IMR-90 (cell line): ENCODE measurements around the gene PARD3. TPM values are rescaled to one million over a fixed set of nuclear protein-coding genes. Genes with fewer than 3 reads are reported as not detected.

ENCODE experiments used
- ATAC-seq: fragments of 200-7000 bp; cut with Tn5 transposase; 2 replicates; pipeline ENCODE4 v1.9.1; 2020; ENCODE audit warnings: low read depth, mild to moderate bottlenecking, moderate library complexity
- BruUV-seq: library from RNA; stranded (reverse); fragments of 400-500 nt; replicated peaks from 2 replicates; lab custom pipeline; 2021; lab: Mats Ljungman, UMichigan
- CTCF ChIA-PET: fragments of 300-600 bp; formaldehyde crosslinking; extraction: SDS; loops from one replicate; lab custom pipeline; 2021; ENCODE audit warnings: antibody characterized with exemption; lab: Yijun Ruan, JAX
- POLR2A ChIA-PET: fragments of 300-600 bp; sonication (Branson Sonifier 250); formaldehyde crosslinking; loops from one replicate; lab custom pipeline; 2022; ENCODE audit warnings: antibody characterized with exemption; ENCODE audit not compliant: unreplicated experiment; lab: Charles Lee
- DNase-seq: peaks from one replicate; pipeline ENCODE4 v3.0.0; 2013
- H2AFZ ChIP-seq: replicated peaks from 2 replicates; pipeline ENCODE3; 2013; ENCODE audit warnings: low read length, mild to moderate bottlenecking; ENCODE audit not compliant: poor library complexity
- H2AK5ac ChIP-seq: 2 replicates; pipeline ENCODE4 v1.6.1; 2013; ENCODE audit warnings: low read depth, low read length, inconsistent platforms
- H2AK9ac ChIP-seq: replicated peaks from 2 replicates; pipeline ENCODE3; 2013; ENCODE audit warnings: mild to moderate bottlenecking, low read depth, low read length, moderate library complexity; ENCODE audit not compliant: poor library complexity
- H2BK120ac ChIP-seq: 2 replicates; pipeline ENCODE4 v1.6.1; 2013; ENCODE audit warnings: low read depth, low read length, inconsistent platforms
- H2BK15ac ChIP-seq: 3 replicates; pipeline ENCODE4 v1.6.1; 2013; ENCODE audit warnings: low read depth, low read length, inconsistent platforms
- H2BK20ac ChIP-seq: 2 replicates; pipeline ENCODE4 v1.6.1; 2013; ENCODE audit warnings: low read depth, mild to moderate bottlenecking, inconsistent platforms, low read length, moderate library complexity
- H2BK5ac ChIP-seq: 2 replicates; pipeline ENCODE4 v1.6.1; 2013; ENCODE audit warnings: mild to moderate bottlenecking, low read depth, low read length, inconsistent platforms; ENCODE audit not compliant: poor library complexity, severe bottlenecking
- H3K14ac ChIP-seq: replicated peaks from 2 replicates; pipeline ENCODE4 v1.6.1; 2013; ENCODE audit warnings: low read depth, low read length, inconsistent platforms
- H3K18ac ChIP-seq: 2 replicates; pipeline ENCODE4 v1.6.1; 2013; ENCODE audit warnings: low read depth, low read length, control low read depth
- H3K23ac ChIP-seq: 2 replicates; pipeline ENCODE4 v1.6.1; 2013; ENCODE audit warnings: low read depth, low read length, inconsistent platforms
- H3K27ac ChIP-seq: 2 replicates; pipeline ENCODE4 v1.5.1; 2013; ENCODE audit warnings: mild to moderate bottlenecking, control low read depth, low read length; ENCODE audit not compliant: insufficient read depth
- H3K27me3 ChIP-seq: 2 replicates; pipeline ENCODE4 v1.6.1; 2013; ENCODE audit warnings: low read length; ENCODE audit not compliant: control insufficient read depth, insufficient read depth
- H3K36me3 ChIP-seq: 2 replicates; pipeline ENCODE4 v1.6.1; 2013; ENCODE audit warnings: low read length, mixed read lengths; ENCODE audit not compliant: control insufficient read depth, insufficient read depth
- H3K4ac ChIP-seq: 2 replicates; pipeline ENCODE4 v1.6.1; 2013; ENCODE audit warnings: low read depth, low read length, inconsistent platforms
- H3K4me1 ChIP-seq: 2 replicates; pipeline ENCODE4 v1.6.1; 2013; ENCODE audit warnings: low read length, mixed read lengths; ENCODE audit not compliant: control insufficient read depth, insufficient read depth
- H3K4me2 ChIP-seq: 2 replicates; pipeline ENCODE4 v1.6.1; 2013; ENCODE audit warnings: low read depth, mild to moderate bottlenecking, control low read depth, low read length, moderate library complexity
- H3K4me3 ChIP-seq: 2 replicates; pipeline ENCODE4 v1.5.1; 2013; ENCODE audit warnings: low read depth, mild to moderate bottlenecking, control low read depth, low read length, moderate library complexity; ENCODE audit not compliant: insufficient read depth
- H3K56ac ChIP-seq: 2 replicates; pipeline ENCODE4 v1.6.1; 2013; ENCODE audit warnings: low read length, inconsistent platforms; ENCODE audit not compliant: insufficient read depth; ENCODE audit errors: extremely low read depth
- H3K79me1 ChIP-seq, 2 experiments: 2 replicates each; pipeline ENCODE4 v1.6.1; 2013; ENCODE audit warnings: low read length in 2 of 2, inconsistent platforms in 1 of 2, low read depth in 1 of 2
- H3K9ac ChIP-seq: 2 replicates; pipeline ENCODE4 v1.6.1; 2013; ENCODE audit warnings: low read depth, low read length, control low read depth
- H3K9me1 ChIP-seq: 2 replicates; pipeline ENCODE4 v1.6.1; 2013; ENCODE audit warnings: low read length, inconsistent platforms; ENCODE audit not compliant: insufficient read depth
- H3K9me3 ChIP-seq: 2 replicates; pipeline ENCODE4 v1.6.1; 2013; ENCODE audit warnings: low read length; ENCODE audit not compliant: control insufficient read depth, insufficient read depth
- H4K20me1 ChIP-seq: 2 replicates; pipeline ENCODE4 v1.6.1; 2013; ENCODE audit warnings: low read length, inconsistent platforms; ENCODE audit not compliant: insufficient read depth
- H4K5ac ChIP-seq: 2 replicates; pipeline ENCODE4 v1.6.1; 2013; ENCODE audit warnings: mild to moderate bottlenecking, low read depth, low read length, control low read depth
- H4K8ac ChIP-seq, 2 experiments: 2 replicates each; pipeline ENCODE4 v1.6.1; 2013; ENCODE audit warnings: low read depth in 2 of 2, low read length in 2 of 2, control low read depth in 1 of 2, inconsistent platforms in 1 of 2
- H4K91ac ChIP-seq: 2 replicates; pipeline ENCODE4 v1.6.1; 2013; ENCODE audit warnings: low read depth, low read length, inconsistent platforms; ENCODE audit not compliant: insufficient read depth
- CEBPB ChIP-seq: IDR thresholded peaks from 2 replicates; pipeline ENCODE4 v1.6.1; 2012; ENCODE audit warnings: low read depth, low read length, improper control_type of control experiment
- CHD1 ChIP-seq: IDR thresholded peaks from 2 replicates; pipeline ENCODE4 v1.6.1; 2012; ENCODE audit warnings: low read depth, low read length, improper control_type of control experiment
- CTCF ChIP-seq: conservative IDR thresholded peaks from 2 replicates; pipeline ENCODE4 v1.5.1; 2012; ENCODE audit warnings: mild to moderate bottlenecking, low read depth, low read length, improper control_type of control experiment
- ELK1 ChIP-seq: fragments of 150-350 bp; IDR thresholded peaks from 2 replicates; pipeline ENCODE4 v1.6.1; 2016; ENCODE audit warnings: low read depth, mild to moderate bottlenecking, low read length, moderate library complexity, borderline replicate concordance
- FOS ChIP-seq: fragments of 150-350 bp; IDR thresholded peaks from 2 replicates; pipeline ENCODE4 v1.6.1; 2016; ENCODE audit warnings: low read depth, low read length
- MAFK ChIP-seq: IDR thresholded peaks from 2 replicates; pipeline ENCODE4 v1.6.1; 2012; ENCODE audit warnings: low read depth, low read length, improper control_type of control experiment
- MAZ ChIP-seq: IDR thresholded peaks from 2 replicates; pipeline ENCODE4 v1.6.1; 2012; ENCODE audit warnings: low read depth, mild to moderate bottlenecking, low read length, improper control_type of control experiment, moderate library complexity, borderline replicate concordance
- MXI1 ChIP-seq: IDR thresholded peaks from 2 replicates; pipeline ENCODE4 v1.6.1; 2012; ENCODE audit warnings: low read depth, mild to moderate bottlenecking, low read length, moderate library complexity, borderline replicate concordance
- NFE2L2 ChIP-seq: fragments of 150-350 bp; IDR thresholded peaks from 2 replicates; pipeline ENCODE4 v1.6.1; 2016; ENCODE audit warnings: low read depth, mild to moderate bottlenecking, low read length
- POLR2A ChIP-seq: IDR thresholded peaks from 2 replicates; pipeline ENCODE4 v1.6.1; 2012; ENCODE audit warnings: mild to moderate bottlenecking, low read depth, low read length
- RAD21 ChIP-seq: IDR thresholded peaks from 2 replicates; pipeline ENCODE4 v1.6.1; 2012; ENCODE audit warnings: low read length, improper control_type of control experiment
- RCOR1 ChIP-seq: IDR thresholded peaks from 2 replicates; pipeline ENCODE4 v1.6.1; 2012; ENCODE audit warnings: mild to moderate bottlenecking, low read length, improper control_type of control experiment; ENCODE audit not compliant: insufficient replicate concordance
- RFX5 ChIP-seq: IDR thresholded peaks from 2 replicates; pipeline ENCODE4 v1.8.0; 2012; ENCODE audit warnings: low read depth, mild to moderate bottlenecking, low read length, moderate library complexity
- SMC3 ChIP-seq: fragments of 150-350 bp; IDR thresholded peaks from 2 replicates; pipeline ENCODE4 v1.6.1; 2016; ENCODE audit warnings: low read depth, mild to moderate bottlenecking, antibody characterized with exemption, low read length, moderate library complexity
- USF2 ChIP-seq: fragments of 150-350 bp; IDR thresholded peaks from 2 replicates; pipeline ENCODE4 v1.6.1; 2017; ENCODE audit warnings: mild to moderate bottlenecking, antibody characterized with exemption, low read length, low read depth
- WGBS, 2 experiments: methylation state at CpG; one replicate each; pipeline versions ENCODE4 v1.1.5 to v1.1.7; 2013; ENCODE audit warnings: missing lambda C conversion rate in 2 of 2; ENCODE audit not compliant: insufficient read length in 1 of 2; ENCODE audit errors: extremely low coverage in 2 of 2; 5-methylcytosine and 5-hydroxymethylcytosine counted together
- dilution Hi-C: fragments of 300-500 bp; cut with HindIII; formaldehyde crosslinking; loops from one replicate; pipeline ENCODE4 v1.14.3; 2018; ENCODE audit warnings: low sequenced_read_pairs; ENCODE audit not compliant: unreplicated experiment
- in situ Hi-C: fragments of 300-500 bp; cut with MboI; formaldehyde crosslinking; loops from 3 replicates; pipeline ENCODE4 v1.14.3; 2019; ENCODE audit warnings: low sequenced_read_pairs, inconsistent platforms, mixed read lengths
- intact Hi-C: fragments of 100-400 bp; cut with micrococcal nuclease; formaldehyde crosslinking; loops from 2 replicates; pipeline ENCODE4 v1.10.0; 2022
- polyA plus RNA-seq, 3 experiments: library from polyadenylated mRNA; depleted of rRNA; stranded (reverse); fragments of >200 nt; gene quantifications; 2 replicates each; pipeline ENCODE4 v1.2.3, GENCODE V29; 2012; ENCODE audit warnings: low replicate concordance in 1 of 3
- total RNA-seq: library from RNA; depleted of rRNA; stranded (reverse); fragments of >200 nt; gene quantifications from 2 replicates; pipeline ENCODE4 v1.2.3, GENCODE V29; 2012

PARD3 gene
- total and polyA plus RNA-seq, 2 of the 4 experiments (the other 2 are of a cell fraction): 14.6 to 37.5 TPM

GRCh38 chr10:34742456-34742855 is 72.6 kb downstream of the PARD3 start:
- peaks cover 7% of the 10 kb centered on the region for H3K4me1 ChIP-seq
- CTCF ChIA-PET: no interaction called here
- no peak overlapping the region for H2AK5ac ChIP-seq
- intact Hi-C loops (no loop called here), in situ Hi-C loops (no loop called here), dilution Hi-C loops (no loop called here)
- no peak overlapping the region for H3K23ac ChIP-seq
- H4K91ac ChIP-seq: no peak overlapping the region
- H3K79me1 ChIP-seq: peaks cover 35 to 72% of the 10 kb centered on the region in 2 experiments
- H3K4me3 ChIP-seq: no peak overlapping the region
- no peak overlapping the region for H2AK9ac ChIP-seq
- no peaks in the 10 kb centered on the region for H3K36me3 ChIP-seq
- H3K14ac ChIP-seq: 0 out of 2 replicates have a peak overlapping the region, but pooled peaks have one; percentile 58
- POLR2A ChIA-PET: no interaction called here
- no peak overlapping the region for H3K4me2 ChIP-seq
- H2BK20ac ChIP-seq: no peak overlapping the region
- peaks cover 10% of the 10 kb centered on the region for H3K9me1 ChIP-seq
- no peaks in the 10 kb centered on the region for H3K27me3 ChIP-seq
- no peak overlapping the region for H3K27ac ChIP-seq
- no peak overlapping the region for H2BK15ac ChIP-seq
- peaks cover 16% of the 10 kb centered on the region; the same call in 1 of the 2 replicates for H4K20me1 ChIP-seq
- no peak overlapping the region for H3K9ac ChIP-seq
- H3K56ac ChIP-seq: no peak overlapping the region
- H3K9me3 ChIP-seq: no peaks in the 10 kb centered on the region
- no peak overlapping the region; the same call in 1 of the 2 replicates for H3K18ac ChIP-seq
- no peak overlapping the region for H3K4ac ChIP-seq
- no peak overlapping the region for H2AFZ ChIP-seq
- peak; percentile 55 for DNase-seq
- H2BK120ac ChIP-seq: no peak overlapping the region
- no TSS peak for BruUV-seq
- no peak for ATAC-seq
- TF ChIP-seq ELK1 (no peak), CTCF (no peak), POLR2A (no peak), USF2 (no peak), RFX5 (no peak), FOS (no peak), MAZ (no peak), SMC3 (no peak), CHD1 (no peak), MAFK (no peak), MXI1 (no peak), RCOR1 (no peak), CEBPB (no peak), RAD21 (no peak), NFE2L2 (no peak)
- H4K5ac ChIP-seq: no peak overlapping the region
- H2BK5ac ChIP-seq: no peak overlapping the region
- WGBS, 2 experiments: 90% methylated on average over 2 of the region's 6 CpGs; no CpG with 5 or more reads in 1 of the 2 experiments
- no peak overlapping the region for H4K8ac ChIP-seq
